GM18909 (cell line): Measurements from ENCODE around the gene LPCAT2.
"Not testable (repeated sequence)": the region's sequence is repeated elsewhere in the genome, so short reads cannot be mapped to it uniquely, and the experiment has no call there.

Source experiments
- ATAC-seq: cut with Tn5 transposase; IDR thresholded peaks from one replicate; pipeline ENCODE4 v1.9.1; 2021; ENCODE audit warnings: mild to moderate bottlenecking; ENCODE audit not compliant: unreplicated experiment, poor library complexity

LPCAT2 gene

DNA sequence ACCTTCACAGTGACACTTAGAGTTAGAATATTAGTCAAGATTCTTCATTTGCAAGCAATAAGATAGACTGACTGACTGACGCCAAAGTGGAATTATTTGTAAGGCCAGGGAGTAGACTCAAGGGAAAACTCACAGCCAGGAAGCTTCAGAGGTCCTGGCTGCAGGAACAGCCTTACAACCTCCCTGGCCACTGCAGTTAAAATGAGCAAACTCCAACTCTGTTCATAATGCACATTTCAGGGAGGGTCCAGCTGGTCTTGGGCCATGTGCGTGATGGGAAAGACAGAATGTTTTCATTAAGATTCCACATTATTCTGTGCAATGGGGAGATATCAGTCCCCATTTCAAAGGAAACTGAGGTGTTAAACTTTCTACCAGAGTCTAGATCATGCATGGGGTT is 67.5 kb downstream of the LPCAT2 start:
- no peak for ATAC-seq

DNA sequence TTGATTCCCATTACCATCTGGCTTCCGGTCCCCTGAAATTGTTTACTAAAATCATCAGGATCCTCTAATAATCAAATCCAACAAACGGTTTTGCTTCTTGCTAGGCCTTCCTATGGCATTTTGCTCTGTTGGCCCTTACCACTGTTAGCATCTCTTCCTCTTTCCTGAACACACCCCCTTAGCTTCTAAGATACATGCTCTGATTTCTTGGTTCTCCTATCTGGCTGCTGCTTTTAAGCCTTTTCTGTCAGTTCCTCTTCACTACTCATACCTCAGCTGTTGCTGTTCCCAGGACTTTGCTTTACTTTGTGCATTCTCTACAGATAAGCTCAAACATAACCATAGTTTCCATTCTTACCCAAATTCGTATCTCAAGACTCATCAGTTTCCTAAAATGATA is 69.0 kb downstream of the LPCAT2 start:
- no peak for ATAC-seq

DNA sequence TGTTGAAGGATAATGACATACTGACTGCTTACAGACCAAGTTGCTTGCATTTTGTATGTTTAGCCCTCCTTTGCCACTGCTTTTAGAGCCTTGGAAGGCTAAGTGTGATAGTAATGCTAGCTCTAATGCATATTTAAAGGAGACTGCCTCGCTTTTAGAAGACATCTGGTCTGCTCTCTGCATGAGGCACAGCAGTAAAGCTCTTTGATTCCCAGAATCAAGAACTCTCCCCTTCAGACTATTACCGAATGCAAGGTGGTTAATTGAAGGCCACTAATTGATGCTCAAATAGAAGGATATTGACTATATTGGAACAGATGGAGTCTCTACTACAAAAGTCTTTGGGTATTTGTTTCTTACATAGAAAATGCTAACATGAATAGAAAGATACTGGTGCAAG is 76.8 kb downstream of the LPCAT2 start:
- no peak for ATAC-seq

DNA sequence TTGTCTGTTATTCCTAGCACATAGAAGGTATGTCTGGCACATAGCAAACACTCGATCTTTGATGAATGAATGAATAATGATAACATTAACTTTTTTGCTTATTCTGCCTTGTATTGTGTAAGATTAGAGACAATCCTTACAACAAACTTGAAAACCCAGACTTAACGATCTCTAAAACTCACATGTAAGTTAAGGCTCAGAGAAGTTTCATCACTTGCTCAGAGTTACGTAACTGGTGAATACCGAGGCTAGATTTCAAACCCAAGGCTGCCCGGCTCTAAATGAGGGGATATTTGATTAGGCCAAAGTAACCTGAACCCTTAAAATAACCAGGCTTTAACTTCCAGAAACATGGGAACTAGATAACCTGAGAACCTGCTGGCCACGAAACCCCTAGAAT is 79.9 kb downstream of the LPCAT2 start:
- no peak for ATAC-seq

DNA sequence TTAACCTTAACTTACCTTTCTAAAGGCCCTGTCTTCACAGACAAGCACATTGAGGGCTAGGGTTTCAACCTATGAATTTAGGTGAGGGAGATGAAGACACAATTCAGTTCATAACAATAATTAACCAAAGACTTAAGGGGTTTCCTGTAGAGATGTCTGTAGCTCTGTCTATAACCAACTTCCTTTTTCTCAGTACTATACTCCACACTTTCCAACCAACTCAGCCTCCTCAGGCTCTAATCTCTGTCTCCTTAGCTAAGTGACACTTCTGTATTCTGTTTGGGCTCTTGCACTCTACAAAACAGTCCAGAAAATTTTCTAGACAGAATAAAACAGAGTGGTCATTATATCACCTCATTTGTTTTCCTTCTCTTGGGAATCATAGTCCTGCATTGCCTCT is 83.4 kb downstream of the LPCAT2 start:
- no peak for ATAC-seq

DNA sequence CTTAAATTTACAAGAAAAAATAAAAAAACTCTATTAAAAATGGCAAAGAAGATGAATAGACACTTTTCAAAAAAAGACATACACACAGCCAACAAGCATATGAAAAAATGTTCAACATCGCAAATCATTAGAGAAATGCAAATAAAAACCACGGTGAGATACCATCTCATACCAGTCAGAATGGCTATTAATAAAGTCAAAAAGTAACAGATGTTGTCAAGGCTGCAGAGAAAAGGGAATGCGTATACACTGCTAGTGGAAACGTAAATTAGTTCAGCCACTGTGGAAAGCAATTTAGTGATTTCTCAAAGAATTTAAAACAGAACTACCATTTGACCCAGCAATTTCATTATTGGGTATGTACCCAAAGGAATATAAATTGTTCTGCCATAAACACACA is 89.1 kb downstream of the LPCAT2 start:
- ATAC-seq: no peak

DNA sequence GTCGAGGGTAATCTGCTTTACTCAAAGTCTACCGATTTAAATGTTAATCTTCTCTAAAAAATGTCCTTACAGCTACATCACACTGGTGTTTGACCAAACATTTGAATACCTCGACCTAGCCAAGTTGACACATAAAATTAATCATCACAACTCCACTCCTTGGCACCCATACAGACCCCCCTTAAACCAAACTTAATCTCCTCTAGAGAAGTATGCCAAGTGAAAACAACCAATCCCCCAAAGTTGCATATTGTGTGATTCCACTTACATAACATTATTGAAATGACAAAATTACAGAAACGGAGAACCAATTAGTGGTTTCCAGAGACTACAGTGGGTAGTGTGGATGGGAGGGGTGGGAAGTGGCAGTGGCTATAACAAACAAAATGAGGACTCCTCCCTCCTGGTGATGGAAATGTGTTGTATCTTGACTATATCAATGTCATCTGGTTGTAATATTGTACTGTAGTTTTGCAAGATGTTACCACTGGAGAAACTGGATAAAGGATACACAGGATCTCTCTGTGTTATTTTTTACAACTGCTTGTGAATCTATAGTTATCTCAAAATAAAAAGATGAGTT is 97.0 kb downstream of the LPCAT2 start:
- ATAC-seq: no peak

DNA sequence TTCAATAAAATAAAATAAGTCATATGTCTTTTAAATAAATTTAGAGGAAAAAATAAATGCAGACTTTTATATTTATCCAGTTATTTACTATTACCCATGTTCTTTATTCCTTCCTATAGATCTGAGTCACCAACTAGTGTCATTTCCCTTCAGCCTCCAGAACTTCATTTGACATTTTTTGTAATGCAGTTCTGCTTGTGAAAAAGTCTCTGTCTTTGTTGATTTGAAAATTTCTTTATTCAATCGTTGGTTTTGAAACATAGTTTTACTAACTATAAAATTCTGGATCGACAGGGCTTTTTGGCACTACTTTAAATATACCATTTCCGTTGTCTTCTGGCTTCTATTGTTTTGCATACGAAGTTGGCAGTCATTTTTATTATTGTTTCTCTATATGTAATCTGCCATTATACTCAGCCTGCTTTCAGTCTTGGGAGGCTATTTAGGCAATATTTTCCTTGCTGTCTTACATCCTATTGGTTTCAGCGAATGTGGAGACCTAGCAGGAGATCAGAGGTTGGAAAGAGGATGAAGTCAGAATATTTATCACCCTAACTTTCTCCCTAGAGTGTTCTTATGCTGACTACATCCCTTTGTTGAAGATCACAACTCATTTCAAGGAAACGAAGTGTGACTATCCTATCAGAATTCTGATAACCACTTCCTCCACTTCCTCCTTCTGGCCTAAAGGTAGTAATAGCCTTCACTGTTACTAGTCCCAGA is 104.9 kb downstream of the LPCAT2 start:
- ATAC-seq: no peak

DNA sequence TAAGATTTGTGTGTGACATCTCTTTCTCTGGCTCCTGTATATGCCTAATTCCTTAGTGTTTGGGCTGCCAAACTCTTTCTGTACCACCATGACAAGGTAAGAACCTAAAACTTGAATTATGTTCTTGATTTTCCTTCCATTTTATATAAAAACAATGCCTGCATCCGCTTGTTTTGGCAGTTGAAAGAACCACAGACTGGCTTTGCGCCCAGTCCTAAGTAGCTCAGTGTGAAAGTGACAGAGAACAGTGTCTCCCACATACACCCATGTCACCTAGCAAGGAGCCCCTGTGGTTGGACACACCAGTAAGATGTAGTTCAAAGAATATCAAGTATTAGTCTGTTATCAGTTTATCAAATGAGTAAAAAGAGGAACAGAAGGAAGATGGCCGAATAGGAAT is 106.2 kb downstream of the LPCAT2 start:
- ATAC-seq: no peak

DNA sequence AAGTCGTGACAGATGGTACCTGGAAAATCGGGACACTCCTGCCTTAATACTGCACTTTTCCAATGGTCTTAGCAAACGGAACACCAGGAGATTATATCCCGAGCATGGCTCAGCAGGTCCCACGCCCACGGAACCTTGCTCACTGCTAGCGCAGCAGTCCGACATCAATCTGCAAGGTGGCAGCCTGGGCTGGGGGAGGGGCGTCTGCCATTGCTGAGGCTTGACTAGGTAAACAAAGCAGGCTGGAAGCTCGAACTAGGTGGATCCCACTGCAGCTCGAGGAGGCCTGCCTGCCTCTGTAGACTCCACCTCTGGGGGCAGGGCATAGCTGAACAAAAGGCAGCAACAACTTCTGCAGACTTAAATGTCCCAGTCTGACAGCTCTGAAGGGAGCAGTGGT is 106.8 kb downstream of the LPCAT2 start:
- not testable (repeated sequence) for ATAC-seq

DNA sequence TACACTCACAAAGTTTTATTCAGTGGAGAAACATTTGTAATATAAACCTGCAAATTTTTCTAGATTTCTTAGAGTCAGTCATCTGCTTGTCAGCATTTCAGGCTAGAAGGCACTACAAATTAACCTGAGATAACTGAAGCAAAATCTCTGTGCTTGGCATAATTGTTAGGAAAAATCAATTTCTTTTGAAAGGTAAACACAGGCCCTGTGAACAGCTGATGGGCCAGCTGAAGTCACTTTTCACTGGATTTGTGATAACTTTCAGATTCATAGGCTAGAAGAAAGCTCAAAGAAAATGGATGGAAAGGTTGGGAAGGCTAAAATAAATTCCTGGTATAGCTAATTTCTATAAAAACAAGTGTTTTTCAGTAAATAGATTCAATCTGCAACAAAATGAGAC is 112.9 kb downstream of the LPCAT2 start:
- ATAC-seq: no peak

DNA sequence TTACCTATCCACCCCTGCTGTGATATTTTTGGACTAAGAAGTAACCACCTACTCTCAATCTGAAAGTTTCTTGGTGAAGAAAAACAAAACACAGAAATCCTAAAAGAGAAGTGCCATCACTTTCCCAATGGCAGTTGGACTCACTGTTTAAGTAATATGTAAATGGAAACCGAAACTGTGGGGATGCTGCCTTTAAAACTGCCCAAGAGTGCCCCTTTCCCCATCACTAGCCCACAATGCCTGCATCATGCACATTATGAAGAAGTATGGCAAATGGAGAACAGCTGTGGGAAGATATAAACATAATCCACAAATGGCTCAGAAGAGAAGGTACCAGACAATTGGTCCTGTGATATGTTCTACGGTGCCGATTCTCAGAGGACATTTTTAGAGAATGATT is 113.4 kb downstream of the LPCAT2 start:
- ATAC-seq: no peak

DNA sequence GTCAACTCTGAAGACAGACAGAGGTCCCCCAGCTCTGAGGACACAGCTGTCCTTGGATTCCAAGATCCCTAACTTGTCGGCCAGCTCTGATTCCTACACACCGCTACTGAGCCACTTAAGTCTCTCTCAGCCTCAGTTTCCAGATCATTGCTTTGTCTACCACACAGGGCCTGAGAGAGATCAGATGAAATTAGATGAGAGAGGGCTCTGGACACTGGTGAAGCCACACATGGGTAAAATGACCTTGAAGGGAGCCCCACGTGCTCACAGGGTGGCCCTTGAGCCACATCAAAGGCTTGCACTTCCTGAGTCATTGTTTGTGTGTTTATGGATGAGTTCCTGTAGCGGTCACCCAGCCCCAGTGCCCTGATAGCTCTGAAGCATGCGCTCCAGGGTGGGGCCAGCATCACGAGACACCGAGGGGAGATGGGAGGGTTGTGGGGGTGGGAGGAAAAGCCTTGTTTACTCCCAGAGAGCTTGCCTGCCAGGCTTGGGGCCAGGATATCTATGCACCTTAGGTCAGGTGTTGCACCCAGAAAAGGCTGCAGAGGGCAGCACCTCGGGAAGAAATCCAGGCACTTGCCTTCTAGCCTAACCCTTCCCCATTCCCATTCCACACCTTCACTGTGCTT is 114.2 kb downstream of the LPCAT2 start:
- ATAC-seq: no peak

DNA sequence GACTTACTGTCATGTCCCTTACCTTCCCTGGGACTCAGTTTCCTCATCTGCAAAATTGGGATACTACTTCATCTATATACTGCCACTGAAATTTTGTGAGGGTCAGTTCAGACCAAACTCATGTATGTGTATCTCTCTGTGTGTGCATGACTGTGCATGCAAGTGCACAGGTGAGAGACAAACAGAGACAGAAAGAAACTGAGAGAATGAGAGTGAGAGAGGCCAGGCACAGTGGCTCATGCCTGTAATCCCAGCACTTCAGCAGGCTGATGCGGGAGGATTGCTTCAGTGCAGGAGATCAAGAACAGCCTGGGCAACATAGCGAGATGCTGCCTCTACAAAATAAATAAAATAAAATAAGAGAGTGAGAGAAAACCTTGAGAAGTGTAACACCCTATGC is 114.8 kb downstream of the LPCAT2 start:
- ATAC-seq: no peak

DNA sequence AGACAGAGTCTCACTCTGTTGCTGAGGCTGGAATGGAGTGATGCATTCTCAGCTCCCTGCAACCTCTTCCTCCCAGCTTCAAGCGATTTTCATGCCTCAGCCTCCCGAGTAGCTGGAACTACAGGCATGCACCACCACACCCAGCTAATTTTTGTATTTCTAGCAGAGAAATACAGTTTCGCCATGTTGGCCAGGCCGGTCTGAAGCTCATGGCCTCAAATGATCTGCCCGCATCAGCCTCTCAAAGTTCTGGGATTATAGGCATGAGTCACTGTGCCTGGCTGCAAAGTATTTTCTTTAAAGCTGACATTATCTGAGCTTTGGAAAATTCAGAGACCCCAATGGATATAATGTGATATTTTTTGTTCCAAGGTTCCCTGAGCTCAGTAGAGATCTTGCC is 115.8 kb downstream of the LPCAT2 start:
- ATAC-seq: no peak

DNA sequence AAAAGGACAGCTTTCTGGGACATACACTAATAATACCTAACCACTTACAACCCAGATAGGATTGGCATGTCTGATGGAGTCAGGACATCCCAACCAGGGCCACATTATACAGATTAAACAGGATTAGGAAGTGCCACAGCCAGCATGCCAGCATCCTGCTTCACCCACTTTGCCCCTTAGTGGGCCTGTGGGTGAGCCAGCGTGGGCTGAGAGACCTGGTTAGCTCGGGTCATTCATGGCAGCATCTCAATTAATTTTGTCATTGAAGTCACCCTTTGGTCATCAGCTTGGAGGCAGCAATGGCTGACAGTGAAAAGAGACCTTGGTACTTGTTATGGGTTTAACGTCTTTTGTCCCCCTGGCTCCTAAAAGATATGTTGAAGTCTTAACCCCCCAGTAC is 117.0 kb downstream of the LPCAT2 start:
- no peak for ATAC-seq

DNA sequence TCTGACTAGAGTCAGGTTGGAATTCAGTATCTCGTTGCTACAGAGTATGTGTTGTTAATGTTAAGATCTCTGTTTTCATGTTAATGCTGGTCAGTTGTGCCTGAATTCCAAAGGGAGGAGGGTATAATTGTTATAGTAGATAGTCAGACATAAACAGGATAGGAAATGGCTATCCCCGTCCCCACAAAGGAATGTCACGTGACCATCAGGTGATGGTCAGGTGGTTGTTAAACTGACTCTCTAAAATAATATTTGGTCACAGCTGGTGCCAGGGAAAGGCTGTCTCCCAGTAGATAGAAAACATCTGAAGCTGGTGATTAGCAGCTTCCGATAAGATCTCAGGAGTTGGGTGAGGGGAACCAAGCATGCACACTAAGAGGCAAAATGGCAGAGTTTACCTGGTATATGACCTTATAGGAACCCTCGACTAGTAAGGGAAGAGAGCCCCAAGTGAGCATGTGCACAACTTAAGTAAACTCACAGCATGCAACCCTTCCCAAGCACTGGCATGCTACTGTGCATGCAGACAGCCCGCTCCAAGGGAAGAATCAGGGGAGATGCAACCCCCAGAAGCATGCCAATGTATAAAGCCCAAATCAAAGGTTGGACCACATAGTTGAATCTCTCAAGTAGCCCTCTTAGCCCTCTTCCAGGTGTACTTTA is 119.6 kb downstream of the LPCAT2 start:
- ATAC-seq: no peak

DNA sequence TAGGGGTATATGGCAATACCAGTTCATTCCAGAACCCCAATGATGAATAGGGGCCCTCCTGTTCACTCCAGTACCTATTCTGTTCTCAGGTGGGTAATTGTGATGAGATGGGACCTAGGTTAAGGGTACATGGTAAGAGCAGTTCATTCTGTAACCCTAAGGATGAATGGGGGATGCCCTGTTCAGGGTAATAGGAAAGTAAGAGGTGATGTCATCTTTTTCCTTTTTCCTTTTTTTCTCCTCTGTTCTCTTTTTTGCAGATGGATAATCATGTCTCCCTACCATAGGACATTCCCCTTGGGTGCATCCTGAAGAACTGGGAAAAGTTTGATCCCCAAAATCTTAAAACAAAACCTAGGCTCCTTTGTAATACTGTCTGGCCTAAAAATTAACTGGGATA is 121.9 kb downstream of the LPCAT2 start:
- no peak for ATAC-seq

DNA sequence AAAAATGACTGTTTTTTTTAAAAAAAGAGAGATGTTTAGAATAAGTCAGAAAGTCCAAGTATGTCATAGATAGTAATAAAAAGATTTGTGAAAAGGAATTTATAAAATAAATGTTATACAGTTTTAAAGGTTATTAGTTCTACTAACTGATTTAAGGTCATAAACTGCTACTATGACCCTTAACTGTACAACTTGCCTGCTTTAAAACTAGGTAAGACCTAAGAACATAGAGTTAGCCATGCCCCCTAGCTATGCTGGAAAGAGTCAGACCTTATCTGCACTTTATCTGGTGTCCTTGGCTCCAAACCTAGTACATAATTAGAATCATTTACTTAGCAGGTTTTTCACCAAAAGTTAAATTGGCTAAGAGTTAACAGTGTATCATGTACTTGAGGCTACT is 123.4 kb downstream of the LPCAT2 start:
- ATAC-seq: no peak

DNA sequence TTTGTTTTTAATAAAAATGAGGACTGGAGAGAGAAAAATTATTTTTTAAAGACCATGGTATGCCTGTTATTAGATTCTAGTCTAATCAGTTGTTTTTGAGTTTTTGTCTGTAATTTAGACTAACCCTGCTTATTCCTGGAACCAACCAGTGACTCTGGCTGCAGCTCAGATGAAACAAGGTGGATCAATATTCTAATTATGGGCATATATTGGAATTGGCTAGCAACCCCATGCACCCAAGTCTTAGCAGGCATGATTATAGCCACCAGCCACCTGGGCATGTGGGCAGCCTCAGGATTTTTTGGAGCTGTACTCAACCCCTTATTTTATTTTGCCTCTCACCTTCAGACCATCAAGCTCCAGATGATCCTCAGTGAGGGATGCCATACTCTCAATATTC is 125.3 kb downstream of the LPCAT2 start:
- ATAC-seq: no peak
